Esophagus mucosa (tissue), 1 donor: ENCODE data around the gene PEX14. TPM values are rescaled to one million over a fixed set of nuclear protein-coding genes. Genes with fewer than 3 reads are reported as not detected.

ENCODE experiments used
- ATAC-seq: fragments of 200-7000 bp; cut with Tn5 transposase; one replicate; pipeline ENCODE4 v1.9.1; 2020
- total RNA-seq: library from RNA; stranded (reverse); gene quantifications from one replicate; pipeline ENCODE4 v1.2.4, GENCODE V29; 2023
- donor health status: DM: yes; HTN: yes; CAD: no.

Gene PEX14
- total RNA-seq, 1 donor from 2014 or later, result 16.2 TPM

DNA sequence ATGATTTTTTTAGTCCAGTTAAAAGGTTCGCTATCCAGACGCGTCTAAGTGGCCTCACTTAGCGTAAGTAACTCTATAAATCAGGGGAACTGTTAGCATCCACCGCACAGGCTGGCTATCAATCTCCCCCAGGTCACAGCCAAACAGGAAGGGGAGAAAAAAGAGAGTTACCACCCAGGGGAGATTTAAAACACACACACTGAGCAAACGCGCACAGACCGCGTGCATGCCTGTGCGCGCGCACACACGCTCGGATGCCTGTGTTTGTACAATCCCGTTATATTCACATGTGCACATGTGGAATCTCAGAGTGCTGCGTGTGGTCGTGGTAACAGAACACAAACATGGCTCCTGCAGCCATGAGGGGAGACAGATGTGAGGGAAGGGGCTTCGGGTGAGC lies 196.3 kb downstream of the PEX14 start:
- ATAC-seq, result no peak

DNA sequence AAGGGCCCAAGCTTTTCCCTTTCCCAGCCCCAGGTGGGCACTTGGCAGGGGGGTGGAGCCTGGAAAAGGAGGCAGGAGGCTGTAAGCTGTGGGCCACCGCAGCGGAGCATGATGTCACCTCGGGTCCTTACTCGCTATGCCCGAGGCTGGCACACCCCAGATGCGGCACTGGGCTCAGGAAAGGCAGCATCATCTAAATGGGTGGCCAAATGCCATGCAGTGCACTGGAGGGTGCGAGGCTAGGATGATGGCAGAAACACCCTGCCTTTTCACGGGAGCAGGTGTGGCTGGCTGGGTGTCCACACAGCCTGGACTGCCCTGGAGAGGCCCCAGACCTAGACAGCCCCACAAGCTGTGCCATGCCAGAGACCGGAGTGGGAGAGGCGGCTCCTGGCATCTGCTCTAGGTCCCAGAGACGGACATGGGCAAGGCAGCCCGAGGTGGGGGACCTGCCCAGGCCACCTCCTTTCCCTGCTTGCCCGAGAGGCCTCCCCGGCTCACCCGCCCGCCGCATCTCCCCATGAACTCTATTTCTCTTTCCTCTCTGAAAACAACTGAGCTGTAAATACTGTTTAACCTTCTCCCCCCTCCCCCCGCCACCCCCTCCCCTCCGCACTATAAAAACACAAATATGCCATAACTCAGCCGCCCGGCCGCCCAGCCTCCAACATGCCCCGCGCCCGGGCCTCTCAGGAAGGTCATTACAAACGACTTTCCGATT lies 197.0 kb downstream of the PEX14 start:
- ATAC-seq, result no peak

DNA sequence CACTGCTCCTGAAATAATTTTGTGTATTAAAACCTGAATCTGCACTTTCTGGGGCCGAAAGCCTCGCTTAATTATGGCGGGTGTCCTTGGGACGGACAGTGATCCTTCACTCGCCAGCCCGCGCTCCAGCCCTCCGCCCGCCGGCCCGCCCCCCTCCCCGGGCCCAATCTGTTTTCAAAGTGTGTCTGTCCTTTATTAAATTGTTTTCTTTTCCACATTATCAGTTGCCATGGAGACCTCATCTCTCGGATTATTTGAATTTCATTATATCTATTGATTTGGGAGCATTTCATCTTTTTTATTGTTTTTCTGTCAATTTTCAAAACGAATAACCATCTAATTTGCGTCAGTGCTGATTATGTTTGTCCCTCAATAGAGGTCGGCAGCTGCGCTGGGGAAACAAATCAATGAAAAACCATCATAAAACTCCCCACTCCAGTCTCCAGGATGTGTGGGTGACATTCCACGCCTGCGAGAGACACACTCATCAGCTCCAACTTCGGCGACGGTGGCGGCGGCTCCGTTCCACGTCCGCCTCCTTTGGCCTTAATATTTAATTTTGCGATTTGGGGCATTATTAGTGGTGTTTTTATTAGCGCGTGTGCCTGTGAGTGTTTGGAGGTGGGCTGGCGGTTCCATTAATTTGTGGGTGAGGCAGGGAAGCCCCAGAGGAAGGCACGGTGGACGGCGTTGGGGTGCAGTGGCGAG lies 197.7 kb downstream of the PEX14 start:
- ATAC-seq, result no peak

GRCh38 chr1:10673109-10673711 lies 198.5 kb downstream of the PEX14 start:
- no peak for ATAC-seq

- ATAC-seq, result no peak
Measured at GRCh38 chr1:10674222-10674621, 199.5 kb downstream of the PEX14 start.

- peak; percentile 2 for ATAC-seq
Measured at GRCh38 chr1:10674700-10675609, 200.2 kb downstream of the PEX14 start.

GRCh38 chr1:10675813-10676212 lies 201.1 kb downstream of the PEX14 start:
- no peak for ATAC-seq

GRCh38 chr1:10676963-10677362 lies 202.2 kb downstream of the PEX14 start:
- ATAC-seq, result no peak

DNA sequence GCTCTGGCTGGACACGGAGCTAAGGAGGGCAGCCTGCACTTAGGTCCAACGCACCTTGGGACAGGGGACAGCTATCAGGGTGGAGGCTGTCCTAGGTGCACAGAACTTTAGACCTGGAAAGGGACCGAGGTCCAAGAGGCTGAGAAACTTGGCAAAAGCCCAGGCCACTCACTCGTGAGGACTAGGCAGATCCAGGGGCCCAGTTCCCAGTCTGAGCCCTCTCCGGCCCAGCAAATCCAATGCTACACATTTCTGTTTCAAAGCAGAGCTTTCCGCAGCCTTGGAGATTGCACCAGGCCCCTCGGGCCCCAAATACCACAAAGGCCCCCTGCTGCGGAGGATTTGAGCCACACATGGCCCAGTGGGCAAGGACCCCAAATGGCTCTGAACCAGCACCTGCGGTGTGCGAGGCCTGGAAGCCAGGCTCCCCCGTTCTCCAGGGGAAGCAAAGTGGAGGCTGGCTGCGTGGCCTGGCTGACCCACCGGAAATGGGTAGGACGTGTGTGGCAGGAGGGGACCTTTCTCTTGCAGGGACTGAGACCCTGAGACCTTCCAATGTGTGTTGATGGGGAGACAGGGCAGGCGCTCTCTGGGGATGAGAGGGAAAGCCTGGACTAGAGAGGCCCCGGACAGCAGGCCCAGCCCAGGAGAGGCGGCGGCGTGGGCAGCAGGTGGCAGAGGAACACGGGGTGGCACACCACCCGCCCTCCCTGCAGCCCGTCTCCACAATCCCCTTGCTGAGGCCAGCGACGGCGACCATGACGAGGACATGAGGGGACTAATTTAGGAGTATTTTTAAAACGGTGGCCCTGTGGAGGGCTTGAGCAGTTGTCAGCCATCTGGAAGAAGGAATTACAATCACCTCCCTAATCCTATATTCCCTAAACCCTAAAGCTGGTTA lies 203.0 kb downstream of the PEX14 start:
- ATAC-seq, result no peak

DNA sequence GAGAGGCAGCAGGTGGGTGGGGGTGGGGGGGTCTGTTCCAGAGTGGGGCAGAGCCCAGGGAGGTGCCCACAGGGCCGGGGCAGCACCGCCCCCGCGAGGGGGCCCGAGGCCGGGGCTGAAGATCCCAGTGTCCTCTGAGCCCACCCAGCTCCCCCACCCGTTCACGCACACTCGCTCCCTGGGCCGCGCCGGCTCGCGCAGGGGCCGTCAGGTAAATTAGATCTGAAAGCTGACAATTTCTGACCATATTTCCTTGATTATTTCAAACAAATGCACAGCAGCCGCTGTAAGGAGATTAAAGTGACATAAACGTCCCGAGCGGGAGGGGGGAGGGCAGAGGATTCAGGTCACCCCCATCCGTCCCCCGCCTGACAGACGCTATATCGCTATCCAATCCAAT lies 203.7 kb downstream of the PEX14 start:
- no peak for ATAC-seq

DNA sequence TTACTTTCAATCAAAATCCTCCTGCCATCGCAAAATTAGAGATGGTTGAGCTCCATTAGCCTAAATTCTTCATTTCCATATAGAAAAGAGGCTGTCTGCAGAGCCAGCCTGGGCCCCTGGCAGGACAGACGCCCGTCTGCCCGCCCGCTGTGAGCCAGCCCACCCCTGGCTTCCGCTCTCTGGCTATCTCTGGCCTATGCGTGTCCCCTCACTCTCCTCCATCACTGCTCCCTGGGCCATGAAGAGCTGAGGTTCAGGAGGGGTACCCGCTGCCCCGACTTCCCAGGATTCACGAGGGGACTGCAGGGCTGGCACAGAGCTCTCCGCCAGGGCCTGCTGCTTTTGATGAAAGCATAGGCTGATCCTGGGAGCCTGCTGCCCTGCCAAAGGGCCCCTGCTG lies 204.1 kb downstream of the PEX14 start:
- no peak for ATAC-seq

DNA sequence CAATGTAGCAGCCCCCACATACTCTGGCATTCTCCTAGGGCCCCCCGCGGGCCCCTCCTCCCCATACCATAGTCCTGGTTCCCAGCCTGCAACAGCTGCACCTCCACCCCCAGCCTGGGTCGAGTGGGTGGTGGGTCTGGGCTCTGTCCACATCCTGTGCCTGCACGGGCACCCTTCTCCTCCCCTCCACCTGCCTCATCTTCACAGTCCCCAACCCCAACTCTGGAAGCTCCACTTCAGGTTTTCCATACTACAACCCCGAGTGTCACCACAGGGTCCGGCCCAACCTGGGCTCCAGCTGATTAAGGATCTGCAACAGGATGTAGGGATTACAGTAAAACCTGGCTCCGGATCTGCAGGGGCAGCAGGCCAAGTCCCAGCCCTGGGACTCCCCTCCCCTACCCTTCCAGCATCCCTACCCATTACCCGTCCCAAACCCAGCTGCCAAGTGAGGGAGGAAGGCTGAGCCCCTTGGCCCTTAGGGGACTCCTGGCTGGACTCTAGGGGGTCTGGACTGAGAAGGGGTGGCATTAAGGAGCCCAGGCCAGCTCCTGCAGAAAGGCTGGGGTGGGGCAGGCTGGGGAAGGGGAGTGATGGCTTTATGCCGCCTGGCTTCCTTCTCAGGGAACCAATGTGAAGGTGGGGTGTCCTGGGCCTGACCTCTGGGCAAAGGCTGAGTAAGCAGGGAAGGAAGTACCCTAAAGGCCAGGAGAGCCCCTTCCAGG lies 204.9 kb downstream of the PEX14 start:
- ATAC-seq, result peak; percentile 68

Other genes starting within 250 kb of the PEX14 start
- gene PGD, start 75.9 kb upstream of the PEX14 start, total RNA-seq, result 581 TPM
- gene CENPS, start 44.5 kb upstream of the PEX14 start, total RNA-seq, result 11.8 TPM
- gene CORT, start 24.9 kb upstream of the PEX14 start, total RNA-seq, result 0.28 TPM
- gene DFFA, start 2.4 kb upstream of the PEX14 start, total RNA-seq, result 31.6 TPM